Lower lobe of right lung (tissue), 2 donors: ENCODE measurements around the gene BPGM. TPM values are rescaled to one million over a fixed set of nuclear protein-coding genes. Genes with fewer than 3 reads are reported as not detected.

Experiments
- ATAC-seq, 2 donors: fragments of 200-7000 bp; cut with Tn5 transposase; one replicate each; pipeline ENCODE4 v1.9.1; 2020 to 2022; ENCODE audit warnings: mild to moderate bottlenecking in 2 of 2, moderate library complexity in 2 of 2
- DNase-seq: peaks from one replicate; pipeline ENCODE4 v3.0.0-alpha.2; 2020
- H3K27ac ChIP-seq: fragments of 200-600 bp; one replicate; pipeline ENCODE4 v1.8.0; 2022
- H3K27me3 ChIP-seq: fragments of 200-600 bp; one replicate; pipeline ENCODE4 v1.8.0; 2022; ENCODE audit warnings: low read depth
- H3K36me3 ChIP-seq: fragments of 200-600 bp; one replicate; pipeline ENCODE4 v1.8.0; 2022; ENCODE audit warnings: mild to moderate bottlenecking
- H3K4me1 ChIP-seq: fragments of 200-600 bp; one replicate; pipeline ENCODE4 v1.8.0; 2022
- H3K4me3 ChIP-seq: fragments of 200-600 bp; one replicate; pipeline ENCODE4 v1.8.0; 2022; ENCODE audit warnings: mild to moderate bottlenecking
- H3K9me3 ChIP-seq: fragments of 200-600 bp; one replicate; pipeline ENCODE4 v1.8.0; 2022
- intact Hi-C: fragments of 100-400 bp; cut with DNase I; formaldehyde crosslinking; loops from one replicate; pipeline ENCODE4 v1.11.0; 2022
- total RNA-seq: library from RNA; stranded (reverse); fragmentation: NEBNext Ultra II Directional; extraction: Animal tissue kit (Norgen Biotek cat#: 25700); gene quantifications from one replicate; pipeline ENCODE4 v1.2.1, GENCODE V29; 2021
- TF ChIP-seq, protein P1 (sequence below): fragments of 200-600 bp; IDR thresholded peaks from one replicate; pipeline ENCODE4 v1.8.0; 2022; ENCODE audit warnings: antibody characterized with exemption, mild to moderate bottlenecking
- donor health status: DM: no; HTN: yes; CAD: no; lungs with severe emphysema.

Gene BPGM
- total RNA-seq, 1 donor from 2014 or later: 16.9 TPM

DNA sequence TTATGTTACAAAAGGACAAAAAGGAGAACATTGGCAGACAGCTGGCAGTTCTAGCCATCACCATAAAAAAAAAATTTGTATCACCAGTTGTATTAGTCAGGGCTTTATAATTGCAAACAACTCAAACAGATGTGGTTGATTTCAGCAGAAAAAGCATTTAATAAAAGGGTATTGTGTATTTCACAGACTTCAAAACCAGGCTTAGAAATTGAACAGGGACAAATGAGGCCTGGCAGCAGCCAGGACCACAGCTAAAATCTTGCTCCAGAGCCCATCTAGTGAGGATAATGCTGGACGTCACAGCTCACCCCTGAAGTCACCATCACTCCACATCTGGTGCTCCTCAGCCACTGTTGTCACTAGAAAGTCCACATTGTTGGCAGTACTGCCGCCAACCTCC is 79.9 kb downstream of the BPGM start:
- intact Hi-C loops: no loop called here
- TF ChIP-seq, protein P1, sequence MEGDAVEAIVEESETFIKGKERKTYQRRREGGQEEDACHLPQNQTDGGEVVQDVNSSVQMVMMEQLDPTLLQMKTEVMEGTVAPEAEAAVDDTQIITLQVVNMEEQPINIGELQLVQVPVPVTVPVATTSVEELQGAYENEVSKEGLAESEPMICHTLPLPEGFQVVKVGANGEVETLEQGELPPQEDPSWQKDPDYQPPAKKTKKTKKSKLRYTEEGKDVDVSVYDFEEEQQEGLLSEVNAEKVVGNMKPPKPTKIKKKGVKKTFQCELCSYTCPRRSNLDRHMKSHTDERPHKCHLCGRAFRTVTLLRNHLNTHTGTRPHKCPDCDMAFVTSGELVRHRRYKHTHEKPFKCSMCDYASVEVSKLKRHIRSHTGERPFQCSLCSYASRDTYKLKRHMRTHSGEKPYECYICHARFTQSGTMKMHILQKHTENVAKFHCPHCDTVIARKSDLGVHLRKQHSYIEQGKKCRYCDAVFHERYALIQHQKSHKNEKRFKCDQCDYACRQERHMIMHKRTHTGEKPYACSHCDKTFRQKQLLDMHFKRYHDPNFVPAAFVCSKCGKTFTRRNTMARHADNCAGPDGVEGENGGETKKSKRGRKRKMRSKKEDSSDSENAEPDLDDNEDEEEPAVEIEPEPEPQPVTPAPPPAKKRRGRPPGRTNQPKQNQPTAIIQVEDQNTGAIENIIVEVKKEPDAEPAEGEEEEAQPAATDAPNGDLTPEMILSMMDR: no peak
- no peak overlapping the region for H3K4me3 ChIP-seq
- H3K9me3 ChIP-seq: no peaks in the 10 kb centered on the region
- H3K4me1 ChIP-seq: peaks cover 9% of the 10 kb centered on the region
- H3K27me3 ChIP-seq: no peaks in the 10 kb centered on the region
- no peak overlapping the region for H3K27ac ChIP-seq
- DNase-seq (no peak), ATAC-seq (no peak)
- no peaks in the 10 kb centered on the region for H3K36me3 ChIP-seq

- Histone ChIP-seq H3K27me3 (no peaks in the 10 kb centered on the region), H3K4me1 (peaks cover 9% of the 10 kb centered on the region), H3K27ac (no peak overlapping the region), H3K9me3 (no peaks in the 10 kb centered on the region), H3K36me3 (no peaks in the 10 kb centered on the region), H3K4me3 (no peak overlapping the region)
- intact Hi-C loops: no loop called here
- TF ChIP-seq, protein P1: no peak
- ATAC-seq (no peak), DNase-seq (no peak)
These were observed 81.1 kb downstream of the BPGM start for GRCh38 chr7:134727711-134728110.

Other genes starting within 250 kb of the BPGM start
- gene AKR1B1, start 187.8 kb upstream of the BPGM start, total RNA-seq: 109 TPM
- not detected for gene AKR1B10, start 119.3 kb upstream of the BPGM start, total RNA-seq
- gene AKR1B15, start 97.7 kb upstream of the BPGM start, total RNA-seq: not detected
- gene CALD1, start 132.8 kb downstream of the BPGM start, total RNA-seq: 140 TPM